Stimulated activated CD4-positive, alpha-beta T cell treated with anti-CD3 and anti-CD28 coated beads, Interleukin-1b, Interleukin-23, amount 100 ng/mL, for 1 hour (primary cell): ENCODE data around the gene CHURC1.
"Not testable (repeated sequence)": the region's sequence is repeated elsewhere in the genome, so short reads cannot be mapped to it uniquely, and the experiment has no call there.

Experiments used
- DNase-seq, 2 donors: peaks; one replicate each; pipeline ENCODE4 v3.0.0-alpha.2; 2020; ENCODE audit warnings: low read depth in 2 of 2

The CHURC1 gene

DNA sequence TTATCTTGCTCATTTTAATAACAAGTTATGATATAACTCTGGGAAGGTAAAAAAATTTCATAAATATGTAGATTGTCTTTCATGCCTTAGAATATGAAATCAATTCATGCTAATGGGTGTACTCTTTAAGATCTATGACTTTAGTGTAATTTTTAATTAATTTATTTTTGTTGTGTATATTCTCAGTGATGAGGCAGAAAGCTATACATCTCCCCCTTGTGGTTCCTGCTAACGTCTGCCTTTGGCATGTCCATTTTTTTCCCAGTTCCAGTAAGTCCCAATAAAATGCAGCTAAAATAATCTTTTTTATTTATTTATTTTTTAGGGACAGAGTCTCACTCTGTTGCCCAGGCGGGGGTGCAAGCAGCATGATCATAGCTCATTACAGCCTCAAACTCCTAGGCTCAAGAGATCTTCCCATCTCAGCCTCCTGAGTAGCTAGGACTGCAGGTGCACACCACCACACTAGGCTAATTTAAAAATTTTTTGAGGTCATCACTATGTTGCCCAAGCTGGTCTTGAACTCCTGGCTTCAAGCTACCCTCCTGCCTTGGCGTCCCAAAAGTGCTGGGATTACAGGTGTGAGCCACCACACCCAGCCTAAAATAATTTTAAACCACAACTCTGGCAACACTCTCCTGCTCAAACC is 3.3 kb upstream of the CHURC1 start:
- DNase-seq = no peak

DNA sequence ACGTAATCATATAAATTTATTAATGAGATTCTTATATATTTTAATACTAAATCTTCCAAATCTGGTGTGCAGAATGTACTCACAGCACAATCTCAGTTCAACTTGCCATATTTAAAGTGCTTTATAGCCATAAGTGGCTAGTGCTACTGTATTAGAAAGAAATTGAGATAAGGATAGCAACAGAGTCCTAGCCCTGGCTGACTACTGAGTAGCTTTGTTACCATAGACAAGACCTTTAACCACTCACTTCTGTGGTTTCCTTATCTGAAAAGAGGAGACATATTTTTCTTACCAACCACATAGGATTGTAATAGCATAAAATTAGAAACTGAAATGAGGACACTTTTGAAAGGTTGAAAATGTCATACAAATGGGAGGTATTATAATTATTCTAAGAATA is 2.0 kb upstream of the CHURC1 start:
- DNase-seq = no peak

GRCh38 chr14:64913477-64913876 is 778 bp upstream of the CHURC1 start:
- DNase-seq = not testable (repeated sequence)

GRCh38 chr14:64915029-64915424 is 772 bp downstream of the CHURC1 start:
- no peak for DNase-seq

DNA sequence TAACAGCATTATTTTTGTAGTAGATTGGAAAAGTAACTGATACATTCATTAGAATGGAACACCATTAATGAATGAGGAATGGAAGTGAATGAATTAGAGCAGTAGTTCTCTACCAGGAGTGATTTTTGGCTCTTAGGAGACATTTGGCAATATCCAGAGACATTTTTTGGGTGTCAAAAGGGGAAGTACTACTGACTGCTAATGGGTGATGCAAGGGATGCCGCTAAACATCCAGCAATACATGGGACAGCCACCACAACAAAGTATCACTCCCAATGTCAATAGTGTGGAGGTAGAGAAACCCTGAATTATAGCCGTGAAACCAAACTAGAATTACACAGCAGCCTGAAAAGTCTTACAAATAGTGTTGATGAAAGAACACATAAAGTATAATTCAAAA is 1.5 kb downstream of the CHURC1 start:
- no peak for DNase-seq

DNA sequence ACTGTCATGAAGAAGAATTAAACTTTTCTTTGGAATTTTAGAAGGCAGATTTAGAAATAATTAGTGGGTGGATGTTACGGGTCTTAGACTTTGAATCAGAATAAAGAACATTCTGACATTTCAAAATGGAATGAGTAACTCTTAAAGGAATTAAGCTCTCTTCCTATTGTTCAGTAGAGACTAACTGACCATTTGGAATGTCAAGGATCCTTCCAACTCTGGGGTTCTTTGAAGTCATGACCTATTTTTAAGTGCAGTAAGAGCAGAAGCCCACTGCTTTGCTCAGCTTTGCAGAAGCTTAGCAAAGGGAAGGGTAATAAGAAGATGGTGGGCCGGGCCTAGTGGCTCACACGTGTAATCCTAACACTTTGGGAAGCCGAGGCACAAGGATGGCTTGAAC is 4.0 kb downstream of the CHURC1 start:
- no peak for DNase-seq

- no peak for DNase-seq
These were observed 5.0 kb downstream of the CHURC1 start for GRCh38 chr14:64919215-64919614.

GRCh38 chr14:64919618-64920017 is 5.4 kb downstream of the CHURC1 start:
- DNase-seq = no peak

DNA sequence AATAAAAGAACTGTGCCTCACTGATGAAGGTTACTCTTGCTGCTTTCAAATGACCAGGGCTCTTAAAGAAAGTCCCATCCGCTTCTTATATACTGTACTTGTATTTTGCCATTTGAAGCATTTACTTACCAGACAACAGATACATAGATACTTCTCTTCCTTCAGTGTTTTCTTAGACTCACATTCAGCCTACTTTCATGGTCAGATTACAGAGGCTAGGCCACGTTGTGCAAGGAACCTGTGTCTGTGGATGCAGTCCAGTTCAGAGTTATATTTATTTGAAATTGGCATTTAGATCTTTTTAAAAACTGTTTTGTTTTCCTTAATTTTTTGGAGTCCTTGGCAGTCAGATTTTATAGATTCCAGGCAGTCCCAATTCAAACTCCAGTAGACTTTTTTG is 6.2 kb downstream of the CHURC1 start:
- no peak for DNase-seq

DNA sequence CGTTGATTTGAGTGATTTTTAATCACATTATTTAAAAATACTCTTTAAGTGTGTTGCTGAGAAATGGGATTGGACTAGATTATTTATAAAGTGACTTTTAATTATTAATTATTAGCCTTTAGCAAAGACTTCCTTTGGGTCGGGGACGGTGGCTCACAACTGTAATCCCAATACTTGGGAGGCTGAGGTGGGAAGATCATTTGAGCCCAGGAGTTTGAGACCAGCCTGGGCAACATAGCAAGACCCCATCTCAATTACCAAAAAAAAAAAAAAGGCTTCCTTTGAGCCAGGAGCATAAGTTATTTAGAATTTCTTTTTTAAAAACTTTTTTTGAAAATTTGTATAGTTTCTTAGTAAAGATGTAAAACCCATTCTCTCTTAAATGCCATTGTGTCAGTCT is 8.8 kb downstream of the CHURC1 start:
- no peak for DNase-seq

DNA sequence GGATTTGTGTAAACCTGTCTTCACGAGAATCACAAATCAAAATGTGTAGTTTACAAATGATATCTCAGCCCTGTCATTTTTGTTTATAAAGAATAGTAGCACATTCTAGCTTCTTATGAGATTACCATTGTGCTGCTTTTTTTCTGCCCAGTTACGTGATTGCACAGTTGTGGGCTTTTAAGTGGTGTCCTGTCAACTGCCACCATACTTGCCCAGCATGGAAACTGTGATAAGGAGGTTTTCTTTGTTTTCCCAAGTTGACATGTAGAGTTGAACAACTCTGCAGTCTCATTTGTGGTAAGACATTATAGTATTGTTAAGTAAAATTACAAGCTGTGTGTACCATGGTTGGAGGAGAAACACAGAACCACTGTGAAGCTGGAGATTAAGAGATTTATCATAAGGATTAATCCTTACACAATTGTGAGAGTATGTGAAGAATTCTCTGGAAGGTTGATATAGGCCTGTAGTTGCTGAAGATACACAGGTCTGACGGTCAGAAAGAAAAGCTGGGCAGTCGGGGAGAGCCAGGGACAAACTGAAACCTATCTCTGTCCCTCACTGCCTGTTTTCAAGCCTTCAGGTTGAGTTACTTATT is 12.2 kb downstream of the CHURC1 start:
- no peak for DNase-seq

DNA sequence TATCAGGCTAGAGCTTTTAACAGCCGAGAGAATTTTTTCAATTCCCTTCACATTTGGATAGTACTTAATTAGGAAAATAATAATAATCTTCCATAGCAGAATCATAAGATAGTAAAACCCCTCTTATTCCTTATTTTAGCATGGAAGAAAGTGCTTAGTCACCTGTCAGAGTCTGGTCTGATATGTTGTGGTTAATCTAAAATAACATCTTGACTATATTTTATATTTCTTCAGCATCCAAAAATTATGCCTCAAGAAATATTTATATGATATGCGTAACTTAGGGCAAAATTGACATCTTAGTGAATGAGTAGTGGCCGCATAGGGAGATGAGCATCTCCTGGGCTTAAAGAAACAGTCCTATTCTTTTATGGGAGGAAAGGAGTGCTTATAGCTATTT is 12.8 kb downstream of the CHURC1 start:
- DNase-seq = no peak

GRCh38 chr14:64928239-64929013 is 14.2 kb downstream of the CHURC1 start:
- DNase-seq = no peak

- no peak for DNase-seq
These were observed 14.7 kb downstream of the CHURC1 start for GRCh38 chr14:64929014-64929359.

DNA sequence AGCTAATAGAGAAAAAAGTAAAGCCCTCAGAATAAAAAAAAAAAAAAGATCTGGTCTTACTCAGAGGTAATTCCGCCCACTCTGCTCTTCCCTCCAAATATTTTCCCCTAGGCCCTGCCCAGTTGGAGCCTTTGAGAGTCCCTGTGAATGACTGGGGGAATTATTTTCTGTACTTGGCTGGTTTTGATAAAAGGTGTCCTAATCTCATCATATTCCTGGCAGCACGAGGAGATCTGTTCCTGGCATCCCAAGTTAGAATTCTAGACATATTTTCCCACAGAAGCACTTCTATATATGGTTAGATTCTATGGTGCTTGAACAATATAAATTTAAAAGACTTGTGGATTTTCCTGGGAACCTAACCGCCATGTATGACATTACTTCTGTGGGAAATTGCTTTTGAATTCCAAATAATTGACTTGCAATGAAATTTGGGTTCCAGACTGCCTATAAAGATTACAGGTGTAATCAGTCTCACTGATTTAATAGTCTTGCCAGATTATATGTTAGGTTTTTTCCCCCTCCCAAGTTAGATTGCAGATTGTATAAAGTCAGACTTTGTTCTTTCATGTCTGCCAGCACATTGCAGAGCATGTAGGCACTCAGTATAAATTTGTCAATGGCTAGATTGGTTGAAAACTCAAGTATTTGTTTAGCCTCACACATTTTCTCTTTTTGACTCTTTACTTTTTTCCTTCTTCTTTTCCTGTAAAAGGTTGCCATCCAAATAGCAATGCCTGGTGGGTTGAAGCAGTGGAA is 16.0 kb downstream of the CHURC1 start:
- no peak for DNase-seq

DNA sequence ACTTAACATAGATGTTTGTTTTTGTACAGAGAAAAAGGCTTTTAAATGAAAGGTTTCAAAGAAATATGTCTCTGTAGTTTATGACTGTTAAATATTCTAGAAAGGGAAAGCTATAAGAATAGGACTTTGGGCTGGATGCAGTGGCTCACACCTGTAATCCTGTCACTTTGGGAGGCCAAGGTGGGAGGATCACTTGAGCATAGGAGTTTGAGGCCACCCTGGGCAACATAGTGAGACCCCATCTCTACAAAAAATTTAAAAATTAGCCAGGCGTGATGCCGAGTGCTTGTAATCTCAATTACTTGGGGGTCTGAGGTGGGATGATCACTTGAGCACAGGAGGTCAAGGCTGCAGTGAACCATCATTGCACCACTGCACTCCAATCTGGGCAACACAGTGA is 16.9 kb downstream of the CHURC1 start:
- no peak for DNase-seq

GRCh38 chr14:64932231-64932630 is 18.0 kb downstream of the CHURC1 start:
- no peak for DNase-seq

DNA sequence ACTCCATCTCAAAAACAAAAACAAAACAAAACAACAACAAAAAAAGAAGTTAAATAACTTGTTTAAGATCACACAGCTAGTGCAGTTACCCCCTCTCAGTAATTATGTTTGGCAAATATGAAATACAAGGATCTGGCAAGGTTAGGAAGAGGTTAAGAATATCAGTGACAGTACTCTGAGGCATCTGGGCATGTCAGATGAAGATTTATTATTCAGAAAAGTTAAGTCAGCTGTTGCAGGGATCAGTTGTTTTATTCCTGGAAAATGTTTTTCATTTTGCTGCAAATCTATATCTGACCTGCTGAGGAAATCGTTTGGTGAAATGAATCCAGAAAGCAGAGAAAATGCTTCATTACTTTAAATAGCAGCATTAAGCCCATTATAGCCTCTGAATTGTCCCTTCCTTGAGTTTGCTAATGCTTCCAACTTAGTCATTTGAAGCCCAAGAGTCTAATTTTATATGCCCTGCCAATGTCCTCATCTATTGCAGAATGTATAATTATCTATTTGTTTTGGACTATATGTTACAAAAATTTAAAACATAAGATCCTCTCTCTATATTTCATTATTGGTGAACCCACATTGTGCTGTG is 20.2 kb downstream of the CHURC1 start:
- no peak for DNase-seq

- DNase-seq = no peak
These were observed 21.3 kb downstream of the CHURC1 start for GRCh38 chr14:64935508-64935907.

- no peak for DNase-seq
These were observed 23.0 kb downstream of the CHURC1 start for GRCh38 chr14:64937171-64937820.

GRCh38 chr14:64937821-64938193 is 23.6 kb downstream of the CHURC1 start:
- no peak for DNase-seq
